Measurements from ENCODE around the gene RILP. TPM values are rescaled to one million over a fixed set of nuclear protein-coding genes. Genes with fewer than 3 reads are reported as not detected.

RILP gene
- total and polyA plus RNA-seq, 2 of the 4 experiments (the other 2 are of a cell fraction), result 3.9 to 6.0 TPM

GRCh38 chr17:1684378-1685189, 34.9 kb upstream of the RILP start, which contains the start of gene PRPF8 (continued):
- TF ChIP-seq, protein P1, sequence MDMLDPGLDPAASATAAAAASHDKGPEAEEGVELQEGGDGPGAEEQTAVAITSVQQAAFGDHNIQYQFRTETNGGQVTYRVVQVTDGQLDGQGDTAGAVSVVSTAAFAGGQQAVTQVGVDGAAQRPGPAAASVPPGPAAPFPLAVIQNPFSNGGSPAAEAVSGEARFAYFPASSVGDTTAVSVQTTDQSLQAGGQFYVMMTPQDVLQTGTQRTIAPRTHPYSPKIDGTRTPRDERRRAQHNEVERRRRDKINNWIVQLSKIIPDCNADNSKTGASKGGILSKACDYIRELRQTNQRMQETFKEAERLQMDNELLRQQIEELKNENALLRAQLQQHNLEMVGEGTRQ (IDR thresholded peaks at IDR 0.05; ENCODE audit: low read depth, low read length), result no peak; the same call in 1 of the 2 replicates
- TF ChIP-seq SMC3 (IDR thresholded peaks at IDR 0.05; ENCODE audit: low read depth, low read length), result no peak

GRCh38 chr17:1683459-1683858, 33.8 kb upstream of the RILP start:
- Histone ChIP-seq H2BK5ac (ENCODE audit: low read depth, low read length, poor library complexity, severe bottlenecking) (no peak overlapping the region), H4K91ac (ENCODE audit: insufficient read depth, low read depth, low read length) (no peak overlapping the region), H3K27ac (ENCODE audit: insufficient read depth, low read length) (peak overlapping the region; percentile 15; the same call in 1 of the 2 replicates), H2AK5ac (ENCODE audit: low read depth, low read length) (peak overlapping the region; percentile 1; the same call in 1 of the 2 replicates), H4K5ac (ENCODE audit: low read depth, low read length) (no peak overlapping the region), H3K4me1 (ENCODE audit: control insufficient read depth, insufficient read depth, low read length) (peaks cover 3% of the 10 kb centered on the region), H3K23ac (ENCODE audit: low read depth, low read length) (peak overlapping the region; percentile 87), H3K79me1 (ENCODE audit: low read depth in 1 of 2, low read length in 2 of 2) (peaks cover 39 to 58% of the 10 kb centered on the region in 2 experiments), H2BK120ac (ENCODE audit: low read depth, low read length) (no peak overlapping the region), H2AFZ (replicated peaks; ENCODE audit: low read length, poor library complexity) (no peak overlapping the region), H3K36me3 (ENCODE audit: control insufficient read depth, insufficient read depth, low read length) (peaks cover 43% of the 10 kb centered on the region), H3K18ac (ENCODE audit: low read depth, low read length) (no peak overlapping the region), H3K4ac (ENCODE audit: low read depth, low read length) (no peak overlapping the region), H3K27me3 (ENCODE audit: control insufficient read depth, insufficient read depth, low read length) (no peaks in the 10 kb centered on the region), H3K56ac (ENCODE audit: extremely low read depth, insufficient read depth, low read length) (no peak overlapping the region), H3K9ac (ENCODE audit: low read depth, low read length) (peak overlapping the region; percentile 77), H3K9me1 (ENCODE audit: insufficient read depth, low read length) (peaks cover 16% of the 10 kb centered on the region), H4K8ac (ENCODE audit: low read depth in 2 of 2, low read length in 2 of 2) (no peak overlapping the region), H2BK20ac (ENCODE audit: low read depth, low read length) (no peak overlapping the region), H3K14ac (replicated peaks; ENCODE audit: low read depth, low read length) (peak overlapping the region; percentile 5), H2AK9ac (replicated peaks; ENCODE audit: low read depth, low read length, poor library complexity) (peak overlapping the region; percentile 18), H3K9me3 (ENCODE audit: control insufficient read depth, insufficient read depth, low read length) (no peaks in the 10 kb centered on the region), H4K20me1 (ENCODE audit: insufficient read depth, low read length) (peaks cover 45% of the 10 kb centered on the region), H2BK15ac (ENCODE audit: low read depth, low read length) (no peak overlapping the region), H3K4me2 (ENCODE audit: low read depth, low read length) (peak overlapping the region; percentile 97), H3K4me3 (ENCODE audit: insufficient read depth, low read depth, low read length) (peak overlapping the region; percentile 61)
- TF ChIP-seq MAZ (IDR thresholded peaks at IDR 0.05; ENCODE audit: borderline replicate concordance, low read depth, low read length), result no peak
- intact Hi-C loops (cut with micrococcal nuclease) (no loop called here), dilution Hi-C loops (cut with HindIII; ENCODE audit: low sequenced_read_pairs, unreplicated experiment) (no loop called here), in situ Hi-C loops (cut with MboI; ENCODE audit: low sequenced_read_pairs) (no loop called here)
- POLR2A ChIA-PET (ENCODE audit: unreplicated experiment), result interaction anchor here (0.6 to 1.4 kb wide), 2 partner anchors 26 to 34 kb away, joined by 3 to 20 read pairs; no protein-coding TSS in a partner anchor
- ATAC-seq (ENCODE audit: low read depth) (no peak), DNase-seq (no peak)
- CTCF ChIA-PET, result interaction anchor here (1.2 kb wide), 1 partner anchor 14 kb away, joined by 3 read pairs; no protein-coding TSS in a partner anchor
- no TSS peak for BruUV-seq (replicated peaks)
- 92% methylated on average over 2 of the region's 5 CpGs; no CpG with 5 or more reads in 1 of the 2 experiments for WGBS, 2 experiments (ENCODE audit: extremely low coverage in 2 of 2, insufficient read length in 1 of 2)

Data from IMR-90 (cell line).